Epithelial cell of esophagus (primary cell): Measurements from ENCODE around the gene IFT25.
"Not testable (repeated sequence)": the region's sequence is repeated elsewhere in the genome, so short reads cannot be mapped to it uniquely, and the experiment has no call there.

ENCODE experiments used
- DNase-seq: peaks from one replicate; pipeline ENCODE4 v3.0.0; 2010; ENCODE audit warnings: low read depth
- H3K4me3 ChIP-seq: 2 replicates; pipeline ENCODE4 v1.5.1; 2011; ENCODE audit warnings: mild to moderate bottlenecking, low read length, control low read depth
- TF ChIP-seq, protein P1 (sequence below): IDR thresholded peaks from 2 replicates; pipeline ENCODE4 v1.5.1; 2011; ENCODE audit warnings: low read depth, mild to moderate bottlenecking, low read length, control low read depth, inconsistent platforms; ENCODE audit not compliant: insufficient read depth; ENCODE audit errors: missing control alignments

IFT25 gene

DNA sequence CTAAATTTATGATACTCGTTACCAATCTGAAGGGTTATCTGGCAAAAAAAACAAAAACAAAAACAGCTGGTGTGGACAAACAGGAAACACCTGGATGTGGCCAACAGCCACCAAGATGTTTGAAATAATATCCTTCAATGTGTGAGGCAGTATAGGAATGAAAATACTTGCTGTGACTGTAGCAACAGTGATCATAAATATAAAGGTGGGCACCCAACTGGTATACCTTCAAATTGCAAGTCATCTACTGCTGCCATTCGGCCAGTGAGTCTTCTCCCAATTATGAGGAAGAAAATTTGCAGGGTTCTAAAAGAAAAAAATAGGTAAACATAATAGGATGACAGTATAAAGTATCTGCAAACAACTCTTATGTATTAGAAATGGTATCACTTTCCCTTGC lies 56.8 kb downstream of the IFT25 start:
- no peak overlapping the region for H3K4me3 ChIP-seq
- TF ChIP-seq, protein P1, sequence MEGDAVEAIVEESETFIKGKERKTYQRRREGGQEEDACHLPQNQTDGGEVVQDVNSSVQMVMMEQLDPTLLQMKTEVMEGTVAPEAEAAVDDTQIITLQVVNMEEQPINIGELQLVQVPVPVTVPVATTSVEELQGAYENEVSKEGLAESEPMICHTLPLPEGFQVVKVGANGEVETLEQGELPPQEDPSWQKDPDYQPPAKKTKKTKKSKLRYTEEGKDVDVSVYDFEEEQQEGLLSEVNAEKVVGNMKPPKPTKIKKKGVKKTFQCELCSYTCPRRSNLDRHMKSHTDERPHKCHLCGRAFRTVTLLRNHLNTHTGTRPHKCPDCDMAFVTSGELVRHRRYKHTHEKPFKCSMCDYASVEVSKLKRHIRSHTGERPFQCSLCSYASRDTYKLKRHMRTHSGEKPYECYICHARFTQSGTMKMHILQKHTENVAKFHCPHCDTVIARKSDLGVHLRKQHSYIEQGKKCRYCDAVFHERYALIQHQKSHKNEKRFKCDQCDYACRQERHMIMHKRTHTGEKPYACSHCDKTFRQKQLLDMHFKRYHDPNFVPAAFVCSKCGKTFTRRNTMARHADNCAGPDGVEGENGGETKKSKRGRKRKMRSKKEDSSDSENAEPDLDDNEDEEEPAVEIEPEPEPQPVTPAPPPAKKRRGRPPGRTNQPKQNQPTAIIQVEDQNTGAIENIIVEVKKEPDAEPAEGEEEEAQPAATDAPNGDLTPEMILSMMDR, result no peak
- no peak for DNase-seq

DNA sequence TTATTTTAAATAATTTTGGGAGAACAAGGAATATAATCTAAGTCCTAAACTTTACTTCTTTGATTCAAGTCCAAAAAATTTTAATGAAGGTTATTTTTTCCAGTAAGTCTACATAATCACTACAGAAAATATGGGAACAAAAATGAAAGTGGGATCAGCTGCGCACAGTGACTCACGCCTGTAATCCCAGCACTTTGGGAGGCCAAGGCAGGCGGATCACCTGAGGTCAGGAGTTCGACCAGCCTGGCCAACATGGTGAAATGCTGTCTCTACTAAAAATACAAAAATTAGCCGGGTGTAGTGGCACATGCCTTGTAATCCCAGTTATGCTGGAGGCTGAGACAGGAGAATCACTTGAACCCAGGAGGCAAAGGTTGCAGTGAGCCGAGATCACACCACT lies 61.9 kb downstream of the IFT25 start:
- H3K4me3 ChIP-seq, DNase-seq: not testable (repeated sequence)

DNA sequence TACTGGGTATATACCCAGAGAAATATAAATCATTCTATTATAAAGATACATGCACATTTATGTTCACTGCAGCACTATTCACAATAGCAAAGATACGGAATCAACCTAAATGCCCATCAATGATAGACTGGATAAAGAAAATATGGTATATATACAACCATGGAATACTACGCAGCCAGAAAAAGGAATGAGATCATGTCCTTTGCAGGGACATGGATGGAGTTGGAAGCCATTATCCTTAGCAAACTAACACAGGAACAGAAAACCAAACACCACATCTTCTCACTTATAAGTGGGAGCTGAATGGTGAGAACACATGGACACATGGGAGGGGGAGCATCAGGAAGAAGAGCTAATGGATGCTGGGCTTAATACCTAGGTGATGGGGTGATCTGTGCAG lies 63.6 kb downstream of the IFT25 start:
- DNase-seq, result not testable (repeated sequence)

DNA sequence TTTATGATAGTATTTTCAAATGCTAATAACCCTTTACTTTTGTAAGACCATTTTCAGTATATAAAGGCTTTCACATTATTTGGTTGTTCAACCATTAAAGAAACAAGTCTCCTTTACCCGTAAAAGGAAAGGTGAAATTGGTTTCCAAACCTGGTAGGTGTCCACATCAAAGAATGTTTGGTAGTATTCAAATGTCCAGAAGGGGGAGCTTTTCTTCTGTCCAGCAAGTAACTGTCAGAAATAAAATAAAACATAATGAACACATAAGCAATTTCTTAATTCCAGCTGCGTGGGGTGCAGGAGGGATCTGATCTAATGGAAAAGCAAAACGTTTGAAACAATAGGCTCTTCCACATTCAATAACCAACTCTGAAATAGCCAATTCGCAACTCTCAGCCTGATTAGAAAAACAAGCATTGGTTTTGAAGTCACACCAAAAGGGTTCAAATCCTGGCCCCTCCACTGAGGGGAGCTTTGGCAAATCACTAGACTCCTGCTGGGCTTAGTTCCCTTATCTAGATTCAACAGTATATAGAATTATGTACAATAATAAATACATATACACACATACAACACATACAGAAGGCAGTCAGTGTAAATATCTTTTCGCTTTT lies 66.9 kb downstream of the IFT25 start:
- peak; percentile 75 for DNase-seq
- TF ChIP-seq, protein P1, result peak; percentile 66
- H3K4me3 ChIP-seq, result no peak overlapping the region

More for the DNA sequence above, 63.6 kb downstream of the IFT25 start:
- not testable (repeated sequence) for H3K4me3 ChIP-seq

DNA sequence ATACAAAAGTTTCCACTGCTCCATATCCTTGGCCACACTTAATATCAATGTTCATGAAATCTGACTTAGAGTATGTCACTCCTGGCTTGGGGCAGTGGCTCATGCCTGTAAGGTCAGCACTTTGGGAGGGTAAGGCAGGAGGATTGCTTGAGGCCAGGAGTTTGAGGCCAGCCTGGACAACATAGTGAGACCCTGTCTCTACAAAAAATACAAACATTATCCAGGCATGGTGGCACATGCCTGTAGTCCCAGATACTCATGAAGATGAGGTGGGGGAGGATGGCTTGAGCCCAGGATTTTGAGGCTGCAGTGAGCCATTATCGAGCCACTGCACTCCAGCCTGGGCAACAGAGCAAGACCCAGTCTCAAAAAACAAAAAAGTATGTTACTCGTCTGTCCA lies 70.3 kb downstream of the IFT25 start:
- DNase-seq, result not testable (repeated sequence)

DNA sequence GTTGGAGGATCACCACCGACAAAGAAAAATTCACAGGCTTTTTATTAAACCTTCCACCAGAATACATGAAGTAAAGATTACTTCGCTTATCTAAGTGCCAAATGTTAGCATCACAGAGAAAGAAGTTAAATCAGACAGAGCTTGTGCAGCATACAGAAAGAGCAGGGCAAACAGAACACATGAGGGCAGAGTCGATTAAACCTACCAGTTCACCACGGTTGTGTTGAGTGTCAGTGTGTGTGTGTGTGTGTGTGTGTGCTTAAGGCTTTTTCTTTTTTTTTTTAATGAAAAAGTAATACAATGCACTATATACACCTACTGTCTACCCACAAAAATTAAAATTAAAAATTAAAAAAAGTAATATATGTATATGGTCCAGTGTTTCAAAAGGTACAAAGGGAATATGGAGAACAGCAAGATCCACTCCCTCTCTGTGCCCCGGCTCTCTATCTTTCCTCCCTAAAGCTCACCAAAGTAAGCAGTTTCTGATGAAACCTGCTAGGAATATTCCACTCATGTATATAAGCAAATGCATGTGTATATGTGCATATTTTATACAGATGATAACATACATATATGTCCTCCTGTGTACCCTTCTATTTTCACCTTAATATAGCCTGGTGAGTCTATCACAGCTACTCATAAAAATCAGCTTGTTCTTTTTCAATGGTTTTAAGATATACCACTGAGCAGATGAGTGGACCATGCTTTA lies 73.6 kb downstream of the IFT25 start:
- TF ChIP-seq, protein P1, result no peak
- DNase-seq, result no peak
- H3K4me3 ChIP-seq, result no peak overlapping the region

More for the DNA sequence above, 70.3 kb downstream of the IFT25 start:
- H3K4me3 ChIP-seq, result not testable (repeated sequence)
